ENCODE results near the gene HRH2.

GRCh38 chr5:175614223-175614815 is 43.6 kb upstream of the HRH2 start:
- no peak for TF ChIP-seq CTCF (IDR thresholded peaks at IDR 0.05; ENCODE audit: insufficient read depth, low read length)
- no peak for TF ChIP-seq REST (IDR thresholded peaks at IDR 0.05; ENCODE audit: insufficient replicate concordance, low read depth)
- TF ChIP-seq GABPA (IDR thresholded peaks at IDR 0.05; ENCODE audit: low read depth) = no peak
- no peak for TF ChIP-seq POLR2AphosphoS5 (IDR thresholded peaks at IDR 0.05; ENCODE audit: low read depth)

All from HL-60 (cell line).